HepG2 (cell line): ENCODE data around the gene EIF4A3. TPM values are rescaled to one million over a fixed set of nuclear protein-coding genes. Genes with fewer than 3 reads are reported as not detected.

Source experiments
- AKAP8 ChIP-seq: sonication (generic); formaldehyde crosslinking; IDR thresholded peaks from 2 replicates; pipeline ENCODE4 v1.5.1; 2020; ENCODE audit warnings: mild to moderate bottlenecking, missing genetic modification reagents
- POGZ ChIP-seq: sonication (generic); formaldehyde crosslinking; IDR thresholded peaks from 2 replicates; pipeline ENCODE4 v1.4.0; 2020; ENCODE audit warnings: mild to moderate bottlenecking, missing genetic modification reagents
- SIN3A ChIP-seq: IDR thresholded peaks from 2 replicates; pipeline ENCODE4 v1.6.1; 2011; ENCODE audit warnings: low read depth, mild to moderate bottlenecking, control low read depth, low read length, borderline replicate concordance
- SP2 ChIP-seq: sonication (generic); formaldehyde crosslinking; IDR thresholded peaks from 2 replicates; pipeline ENCODE4 v1.5.1; 2020; ENCODE audit warnings: mild to moderate bottlenecking, missing genetic modification reagents
- TAF15 ChIP-seq: fragments of 200-400 bp; formaldehyde crosslinking; IDR thresholded peaks from one replicate; pipeline ENCODE4 v1.6.1; 2018; ENCODE audit warnings: mild to moderate bottlenecking, low read depth, low read length; ENCODE audit not compliant: poor library complexity, severe bottlenecking
- ZNF234 ChIP-seq: sonication (generic); formaldehyde crosslinking; conservative IDR thresholded peaks from 2 replicates; pipeline ENCODE4 v1.5.1; 2020; ENCODE audit warnings: mild to moderate bottlenecking, missing genetic modification reagents
- ZNF337 ChIP-seq: sonication (generic); formaldehyde crosslinking; IDR thresholded peaks from 2 replicates; pipeline ENCODE4 v1.5.1; 2020; ENCODE audit warnings: missing genetic modification reagents, low read depth, mild to moderate bottlenecking, borderline replicate concordance
- ZNF713 ChIP-seq: sonication (generic); formaldehyde crosslinking; IDR thresholded peaks from 2 replicates; pipeline ENCODE4 v1.4.0; 2020; ENCODE audit warnings: mild to moderate bottlenecking, missing genetic modification reagents
- ZNF766 ChIP-seq: sonication (generic); formaldehyde crosslinking; IDR thresholded peaks from 2 replicates; pipeline ENCODE4 v1.5.0; 2020; ENCODE audit warnings: missing genetic modification reagents, borderline replicate concordance
- polyA plus RNA-seq, 8 experiments: library from polyadenylated mRNA; depleted of rRNA in 3 of 8; stranded (reverse) in 7 of 8; unstranded in 1 of 8; fragments of >200 nt; fragmentation: Illumina TruSeq in 4 of 8; extraction: Trizol in 4 of 8; gene quantifications; 2 replicates each; pipeline versions ENCODE4 v1.2.1 to v1.2.3, GENCODE V29; 2011 to 2016; ENCODE audit warnings: low read depth in 4 of 8, missing spikeins in 1 of 8, mixed read lengths in 1 of 8; ENCODE audit not compliant: insufficient read depth in 1 of 8
- total RNA-seq, 5 experiments: library from RNA; depleted of rRNA; stranded (reverse); fragments of >200 nt; fragmentation: Illumina TruSeq; extraction: Trizol; gene quantifications; 2 replicates each; pipeline ENCODE4 v1.2.3, GENCODE V29; 2016; ENCODE audit warnings: low read depth in 1 of 5
- TF ChIP-seq, protein P1 (sequence below): sonication (generic); formaldehyde crosslinking; IDR thresholded peaks from 2 replicates; pipeline ENCODE4 v1.4.0; 2020; ENCODE audit warnings: missing genetic modification reagents, mild to moderate bottlenecking, borderline replicate concordance
- TF ChIP-seq, protein P2 (sequence below): sonication (generic); formaldehyde crosslinking; IDR thresholded peaks from 2 replicates; pipeline ENCODE4 v1.5.0; 2020; ENCODE audit warnings: missing genetic modification reagents, mild to moderate bottlenecking, borderline replicate concordance
- TF ChIP-seq, protein P3 (sequence below): sonication (generic); formaldehyde crosslinking; IDR thresholded peaks from 2 replicates; pipeline ENCODE4 v1.4.0; 2020; ENCODE audit warnings: missing genetic modification reagents, mild to moderate bottlenecking, borderline replicate concordance
- TF ChIP-seq, protein P4 (sequence below): sonication (generic); formaldehyde crosslinking; IDR thresholded peaks from 2 replicates; pipeline ENCODE4 v1.5.1; 2020; ENCODE audit warnings: mild to moderate bottlenecking, missing genetic modification reagents, moderate library complexity
- TF ChIP-seq, protein P5 (sequence below): IDR thresholded peaks from 2 replicates; pipeline ENCODE4 v1.4.0; 2020; ENCODE audit warnings: mild to moderate bottlenecking, missing genetic modification reagents

Gene EIF4A3
- total and polyA plus RNA-seq, 2 of the 13 experiments (the other 11 are each of a cell fraction or from before 2014, with no cell fraction given) = 145 to 187 TPM

DNA sequence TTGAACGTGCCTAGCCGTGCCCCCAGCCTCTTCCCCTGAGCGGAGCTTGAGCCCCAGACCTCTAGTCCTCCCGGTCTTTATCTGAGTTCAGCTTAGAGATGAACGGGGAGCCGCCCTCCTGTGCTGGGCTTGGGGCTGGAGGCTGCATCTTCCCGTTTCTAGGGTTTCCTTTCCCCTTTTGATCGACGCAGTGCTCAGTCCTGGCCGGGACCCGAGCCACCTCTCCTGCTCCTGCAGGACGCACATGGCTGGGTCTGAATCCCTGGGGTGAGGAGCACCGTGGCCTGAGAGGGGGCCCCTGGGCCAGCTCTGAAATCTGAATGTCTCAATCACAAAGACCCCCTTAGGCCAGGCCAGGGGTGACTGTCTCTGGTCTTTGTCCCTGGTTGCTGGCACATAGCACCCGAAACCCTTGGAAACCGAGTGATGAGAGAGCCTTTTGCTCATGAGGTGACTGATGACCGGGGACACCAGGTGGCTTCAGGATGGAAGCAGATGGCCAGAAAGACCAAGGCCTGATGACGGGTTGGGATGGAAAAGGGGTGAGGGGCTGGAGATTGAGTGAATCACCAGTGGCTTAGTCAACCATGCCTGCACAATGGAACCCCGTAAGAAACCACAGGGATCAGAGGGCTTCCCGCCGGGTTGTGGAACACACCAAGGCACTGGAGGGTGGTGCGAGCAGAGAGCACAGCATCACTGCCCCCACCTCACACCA lies 44.8 kb downstream of the EIF4A3 start (continued):
- TF ChIP-seq ZNF234 (CRISPR knock-in tag) = peak; percentile 54; the same call in 1 of the 2 replicates
- TF ChIP-seq, protein P1, sequence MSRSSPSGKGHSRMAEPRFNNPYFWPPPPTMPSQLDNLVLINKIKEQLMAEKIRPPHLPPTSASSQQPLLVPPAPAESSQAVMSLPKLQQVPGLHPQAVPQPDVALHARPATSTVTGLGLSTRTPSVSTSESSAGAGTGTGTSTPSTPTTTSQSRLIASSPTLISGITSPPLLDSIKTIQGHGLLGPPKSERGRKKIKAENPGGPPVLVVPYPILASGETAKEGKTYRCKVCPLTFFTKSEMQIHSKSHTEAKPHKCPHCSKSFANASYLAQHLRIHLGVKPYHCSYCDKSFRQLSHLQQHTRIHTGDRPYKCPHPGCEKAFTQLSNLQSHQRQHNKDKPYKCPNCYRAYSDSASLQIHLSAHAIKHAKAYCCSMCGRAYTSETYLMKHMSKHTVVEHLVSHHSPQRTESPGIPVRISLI (CRISPR knock-in tag) = no peak
- TF ChIP-seq, protein P2, sequence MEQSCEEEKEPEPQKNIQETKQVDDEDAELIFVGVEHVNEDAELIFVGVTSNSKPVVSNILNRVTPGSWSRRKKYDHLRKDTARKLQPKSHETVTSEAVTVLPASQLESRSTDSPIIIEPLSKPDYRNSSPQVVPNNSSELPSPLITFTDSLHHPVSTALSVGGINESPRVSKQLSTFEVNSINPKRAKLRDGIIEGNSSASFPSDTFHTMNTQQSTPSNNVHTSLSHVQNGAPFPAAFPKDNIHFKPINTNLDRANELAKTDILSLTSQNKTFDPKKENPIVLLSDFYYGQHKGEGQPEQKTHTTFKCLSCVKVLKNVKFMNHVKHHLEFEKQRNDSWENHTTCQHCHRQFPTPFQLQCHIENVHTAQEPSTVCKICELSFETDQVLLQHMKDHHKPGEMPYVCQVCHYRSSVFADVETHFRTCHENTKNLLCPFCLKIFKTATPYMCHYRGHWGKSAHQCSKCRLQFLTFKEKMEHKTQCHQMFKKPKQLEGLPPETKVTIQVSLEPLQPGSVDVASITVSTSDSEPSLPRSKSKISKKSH (CRISPR knock-in tag) = peak; percentile 65; the same call in 1 of the 2 replicates
- TF ChIP-seq SP2 (CRISPR knock-in tag) = peak; percentile 44; the same call in 1 of the 2 replicates
- no peak for TF ChIP-seq ZNF337
- TF ChIP-seq, protein P3, sequence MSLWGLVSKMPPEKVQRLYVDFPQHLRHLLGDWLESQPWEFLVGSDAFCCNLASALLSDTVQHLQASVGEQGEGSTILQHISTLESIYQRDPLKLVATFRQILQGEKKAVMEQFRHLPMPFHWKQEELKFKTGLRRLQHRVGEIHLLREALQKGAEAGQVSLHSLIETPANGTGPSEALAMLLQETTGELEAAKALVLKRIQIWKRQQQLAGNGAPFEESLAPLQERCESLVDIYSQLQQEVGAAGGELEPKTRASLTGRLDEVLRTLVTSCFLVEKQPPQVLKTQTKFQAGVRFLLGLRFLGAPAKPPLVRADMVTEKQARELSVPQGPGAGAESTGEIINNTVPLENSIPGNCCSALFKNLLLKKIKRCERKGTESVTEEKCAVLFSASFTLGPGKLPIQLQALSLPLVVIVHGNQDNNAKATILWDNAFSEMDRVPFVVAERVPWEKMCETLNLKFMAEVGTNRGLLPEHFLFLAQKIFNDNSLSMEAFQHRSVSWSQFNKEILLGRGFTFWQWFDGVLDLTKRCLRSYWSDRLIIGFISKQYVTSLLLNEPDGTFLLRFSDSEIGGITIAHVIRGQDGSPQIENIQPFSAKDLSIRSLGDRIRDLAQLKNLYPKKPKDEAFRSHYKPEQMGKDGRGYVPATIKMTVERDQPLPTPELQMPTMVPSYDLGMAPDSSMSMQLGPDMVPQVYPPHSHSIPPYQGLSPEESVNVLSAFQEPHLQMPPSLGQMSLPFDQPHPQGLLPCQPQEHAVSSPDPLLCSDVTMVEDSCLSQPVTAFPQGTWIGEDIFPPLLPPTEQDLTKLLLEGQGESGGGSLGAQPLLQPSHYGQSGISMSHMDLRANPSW = no peak
- no peak for TF ChIP-seq TAF15
- TF ChIP-seq, protein P4, sequence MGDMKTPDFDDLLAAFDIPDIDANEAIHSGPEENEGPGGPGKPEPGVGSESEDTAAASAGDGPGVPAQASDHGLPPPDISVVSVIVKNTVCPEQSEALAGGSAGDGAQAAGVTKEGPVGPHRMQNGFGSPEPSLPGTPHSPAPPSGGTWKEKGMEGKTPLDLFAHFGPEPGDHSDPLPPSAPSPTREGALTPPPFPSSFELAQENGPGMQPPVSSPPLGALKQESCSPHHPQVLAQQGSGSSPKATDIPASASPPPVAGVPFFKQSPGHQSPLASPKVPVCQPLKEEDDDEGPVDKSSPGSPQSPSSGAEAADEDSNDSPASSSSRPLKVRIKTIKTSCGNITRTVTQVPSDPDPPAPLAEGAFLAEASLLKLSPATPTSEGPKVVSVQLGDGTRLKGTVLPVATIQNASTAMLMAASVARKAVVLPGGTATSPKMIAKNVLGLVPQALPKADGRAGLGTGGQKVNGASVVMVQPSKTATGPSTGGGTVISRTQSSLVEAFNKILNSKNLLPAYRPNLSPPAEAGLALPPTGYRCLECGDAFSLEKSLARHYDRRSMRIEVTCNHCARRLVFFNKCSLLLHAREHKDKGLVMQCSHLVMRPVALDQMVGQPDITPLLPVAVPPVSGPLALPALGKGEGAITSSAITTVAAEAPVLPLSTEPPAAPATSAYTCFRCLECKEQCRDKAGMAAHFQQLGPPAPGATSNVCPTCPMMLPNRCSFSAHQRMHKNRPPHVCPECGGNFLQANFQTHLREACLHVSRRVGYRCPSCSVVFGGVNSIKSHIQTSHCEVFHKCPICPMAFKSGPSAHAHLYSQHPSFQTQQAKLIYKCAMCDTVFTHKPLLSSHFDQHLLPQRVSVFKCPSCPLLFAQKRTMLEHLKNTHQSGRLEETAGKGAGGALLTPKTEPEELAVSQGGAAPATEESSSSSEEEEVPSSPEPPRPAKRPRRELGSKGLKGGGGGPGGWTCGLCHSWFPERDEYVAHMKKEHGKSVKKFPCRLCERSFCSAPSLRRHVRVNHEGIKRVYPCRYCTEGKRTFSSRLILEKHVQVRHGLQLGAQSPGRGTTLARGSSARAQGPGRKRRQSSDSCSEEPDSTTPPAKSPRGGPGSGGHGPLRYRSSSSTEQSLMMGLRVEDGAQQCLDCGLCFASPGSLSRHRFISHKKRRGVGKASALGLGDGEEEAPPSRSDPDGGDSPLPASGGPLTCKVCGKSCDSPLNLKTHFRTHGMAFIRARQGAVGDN (CRISPR knock-in tag) = peak; percentile 71
- TF ChIP-seq POGZ (CRISPR knock-in tag) = no peak
- TF ChIP-seq ZNF713 (CRISPR knock-in tag) = no peak
- no peak for TF ChIP-seq ZNF766
- TF ChIP-seq, protein P5, sequence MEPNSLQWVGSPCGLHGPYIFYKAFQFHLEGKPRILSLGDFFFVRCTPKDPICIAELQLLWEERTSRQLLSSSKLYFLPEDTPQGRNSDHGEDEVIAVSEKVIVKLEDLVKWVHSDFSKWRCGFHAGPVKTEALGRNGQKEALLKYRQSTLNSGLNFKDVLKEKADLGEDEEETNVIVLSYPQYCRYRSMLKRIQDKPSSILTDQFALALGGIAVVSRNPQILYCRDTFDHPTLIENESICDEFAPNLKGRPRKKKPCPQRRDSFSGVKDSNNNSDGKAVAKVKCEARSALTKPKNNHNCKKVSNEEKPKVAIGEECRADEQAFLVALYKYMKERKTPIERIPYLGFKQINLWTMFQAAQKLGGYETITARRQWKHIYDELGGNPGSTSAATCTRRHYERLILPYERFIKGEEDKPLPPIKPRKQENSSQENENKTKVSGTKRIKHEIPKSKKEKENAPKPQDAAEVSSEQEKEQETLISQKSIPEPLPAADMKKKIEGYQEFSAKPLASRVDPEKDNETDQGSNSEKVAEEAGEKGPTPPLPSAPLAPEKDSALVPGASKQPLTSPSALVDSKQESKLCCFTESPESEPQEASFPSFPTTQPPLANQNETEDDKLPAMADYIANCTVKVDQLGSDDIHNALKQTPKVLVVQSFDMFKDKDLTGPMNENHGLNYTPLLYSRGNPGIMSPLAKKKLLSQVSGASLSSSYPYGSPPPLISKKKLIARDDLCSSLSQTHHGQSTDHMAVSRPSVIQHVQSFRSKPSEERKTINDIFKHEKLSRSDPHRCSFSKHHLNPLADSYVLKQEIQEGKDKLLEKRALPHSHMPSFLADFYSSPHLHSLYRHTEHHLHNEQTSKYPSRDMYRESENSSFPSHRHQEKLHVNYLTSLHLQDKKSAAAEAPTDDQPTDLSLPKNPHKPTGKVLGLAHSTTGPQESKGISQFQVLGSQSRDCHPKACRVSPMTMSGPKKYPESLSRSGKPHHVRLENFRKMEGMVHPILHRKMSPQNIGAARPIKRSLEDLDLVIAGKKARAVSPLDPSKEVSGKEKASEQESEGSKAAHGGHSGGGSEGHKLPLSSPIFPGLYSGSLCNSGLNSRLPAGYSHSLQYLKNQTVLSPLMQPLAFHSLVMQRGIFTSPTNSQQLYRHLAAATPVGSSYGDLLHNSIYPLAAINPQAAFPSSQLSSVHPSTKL (CRISPR knock-in tag) = no peak
- no peak for TF ChIP-seq SIN3A
- TF ChIP-seq AKAP8 (CRISPR knock-in tag) = no peak
